Esophagus muscularis mucosa (tissue), 4 donors: Measurements from ENCODE around the gene NFATC1. TPM values are rescaled to one million over a fixed set of nuclear protein-coding genes. Genes with fewer than 3 reads are reported as not detected.

Source experiments
- DNase-seq: peaks from one replicate; pipeline ENCODE4 v3.0.0-alpha.2; 2017; ENCODE audit errors: extremely low spot score
- H3K27ac ChIP-seq, 4 donors: fragments of 200-600 bp; sonication (generic); replicated peaks in 1 of 4; 1 replicate in 3 of 4; 2 replicates in 1 of 4; pipeline ENCODE4 v1.5.1; 2016 to 2019; ENCODE audit warnings: mild to moderate bottlenecking in 1 of 4
- H3K27me3 ChIP-seq, 4 donors: fragments of 200-600 bp; sonication (generic); one replicate each; pipeline versions ENCODE4 v1.5.1 to v1.6.0; 2016 to 2019
- H3K36me3 ChIP-seq, 4 donors: fragments of 200-600 bp; sonication (generic); one replicate each; pipeline ENCODE4 v1.5.1; 2016 to 2019
- H3K4me1 ChIP-seq, 4 donors: fragments of 200-600 bp; sonication (generic); one replicate each; pipeline ENCODE4 v1.5.1; 2016 to 2019
- H3K4me3 ChIP-seq, 4 donors: fragments of 200-600 bp; sonication (generic); 1 replicate in 2 of 4; 2 replicates in 2 of 4; pipeline ENCODE4 v1.5.1; 2016 to 2019; ENCODE audit warnings: mild to moderate bottlenecking in 4 of 4, moderate library complexity in 1 of 4
- H3K9me3 ChIP-seq, 4 donors: fragments of 200-600 bp; sonication (generic); 1 replicate in 3 of 4; 2 replicates in 1 of 4; pipeline ENCODE4 v1.5.1; 2016 to 2019
- EP300 ChIP-seq: sonication (generic); formaldehyde crosslinking; IDR thresholded peaks from one replicate; pipeline ENCODE4 v1.6.1; 2017; ENCODE audit warnings: antibody characterized with exemption
- POLR2A ChIP-seq: fragments of 450-650 bp; IDR thresholded peaks from one replicate; pipeline ENCODE4 v1.6.1; 2017; ENCODE audit warnings: antibody characterized with exemption, moderate library complexity, mild to moderate bottlenecking, low read depth
- POLR2AphosphoS5 ChIP-seq, 2 donors: sonication (generic); formaldehyde crosslinking; IDR thresholded peaks; one replicate each; pipeline ENCODE4 v1.6.1; 2017; ENCODE audit warnings: antibody characterized with exemption in 2 of 2
- WGBS: methylation state at CpG from one replicate; pipeline ENCODE4 v1.1.5; 2018; 5-methylcytosine and 5-hydroxymethylcytosine counted together
- intact Hi-C: fragments of 100-400 bp; cut with DNase I; formaldehyde crosslinking; loops from one replicate; pipeline ENCODE4 v1.15.1; 2023
- total RNA-seq, 4 donors: library from RNA; depleted of rRNA; stranded (reverse); fragments of >200 nt; gene quantifications; one replicate each; pipeline versions ENCODE4 v1.1.0 to v1.2.1, GENCODE V29; 2016
- TF ChIP-seq, protein P1 (sequence below), 3 experiments: fragments of 200-600 bp in 2 of 3; fragments of 450-650 bp in 1 of 3; sonication (generic) in 2 of 3; IDR thresholded peaks; one replicate each; pipeline ENCODE4 v1.5.1; 2017 to 2019; ENCODE audit warnings: antibody characterized with exemption in 3 of 3, mild to moderate bottlenecking in 2 of 3, moderate library complexity in 1 of 3

Gene NFATC1
- total RNA-seq, 4 donors from 2014 or later: 15.0 to 22.0 (median 17.8) TPM

DNA sequence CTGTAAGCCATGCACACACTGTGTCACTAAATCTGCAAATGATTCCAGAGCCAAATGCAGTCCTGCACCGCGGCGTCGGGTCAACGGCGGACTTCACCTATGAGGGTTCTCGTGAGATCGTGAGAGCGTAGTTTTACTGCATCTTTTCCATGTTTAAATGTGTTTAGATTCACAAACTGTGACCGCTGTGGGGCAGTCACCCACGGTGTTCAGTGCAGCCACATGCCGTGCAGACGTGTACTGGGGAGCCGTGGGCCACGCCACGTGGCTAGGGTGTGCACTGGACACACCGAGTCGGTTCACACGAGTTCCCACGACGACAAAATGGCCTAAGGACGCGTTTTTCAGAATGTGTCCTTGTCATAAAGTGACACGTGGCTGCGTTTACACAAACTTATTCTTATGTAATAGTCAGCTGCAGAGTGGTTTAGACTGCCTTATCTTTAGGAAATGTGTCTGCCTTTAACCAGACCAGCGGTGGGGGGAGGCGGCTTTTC lies 34.1 kb downstream of the NFATC1 start:
- no peak overlapping the region for H3K4me3 ChIP-seq
- no peak overlapping the region for H3K27ac ChIP-seq
- TF ChIP-seq POLR2A (no peak), EP300 (no peak), POLR2AphosphoS5 (IDR thresholded peaks at IDR 0.05) (no peak)
- TF ChIP-seq, protein P1, sequence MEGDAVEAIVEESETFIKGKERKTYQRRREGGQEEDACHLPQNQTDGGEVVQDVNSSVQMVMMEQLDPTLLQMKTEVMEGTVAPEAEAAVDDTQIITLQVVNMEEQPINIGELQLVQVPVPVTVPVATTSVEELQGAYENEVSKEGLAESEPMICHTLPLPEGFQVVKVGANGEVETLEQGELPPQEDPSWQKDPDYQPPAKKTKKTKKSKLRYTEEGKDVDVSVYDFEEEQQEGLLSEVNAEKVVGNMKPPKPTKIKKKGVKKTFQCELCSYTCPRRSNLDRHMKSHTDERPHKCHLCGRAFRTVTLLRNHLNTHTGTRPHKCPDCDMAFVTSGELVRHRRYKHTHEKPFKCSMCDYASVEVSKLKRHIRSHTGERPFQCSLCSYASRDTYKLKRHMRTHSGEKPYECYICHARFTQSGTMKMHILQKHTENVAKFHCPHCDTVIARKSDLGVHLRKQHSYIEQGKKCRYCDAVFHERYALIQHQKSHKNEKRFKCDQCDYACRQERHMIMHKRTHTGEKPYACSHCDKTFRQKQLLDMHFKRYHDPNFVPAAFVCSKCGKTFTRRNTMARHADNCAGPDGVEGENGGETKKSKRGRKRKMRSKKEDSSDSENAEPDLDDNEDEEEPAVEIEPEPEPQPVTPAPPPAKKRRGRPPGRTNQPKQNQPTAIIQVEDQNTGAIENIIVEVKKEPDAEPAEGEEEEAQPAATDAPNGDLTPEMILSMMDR (IDR thresholded peaks at IDR 0.05): no peak
- H3K36me3 ChIP-seq: peaks cover 0 to 34% (median 26%) of the 10 kb centered on the region in 4 donors
- no peak for DNase-seq
- H3K27me3 ChIP-seq: no peaks in the 10 kb centered on the region
- peaks cover 0 to 18% (median 14%) of the 10 kb centered on the region in 4 donors for H3K4me1 ChIP-seq
- no peaks in the 10 kb centered on the region for H3K9me3 ChIP-seq
- 91% methylated on average over 27 of the region's 27 CpGs for WGBS
- intact Hi-C loops: no loop called here

DNA sequence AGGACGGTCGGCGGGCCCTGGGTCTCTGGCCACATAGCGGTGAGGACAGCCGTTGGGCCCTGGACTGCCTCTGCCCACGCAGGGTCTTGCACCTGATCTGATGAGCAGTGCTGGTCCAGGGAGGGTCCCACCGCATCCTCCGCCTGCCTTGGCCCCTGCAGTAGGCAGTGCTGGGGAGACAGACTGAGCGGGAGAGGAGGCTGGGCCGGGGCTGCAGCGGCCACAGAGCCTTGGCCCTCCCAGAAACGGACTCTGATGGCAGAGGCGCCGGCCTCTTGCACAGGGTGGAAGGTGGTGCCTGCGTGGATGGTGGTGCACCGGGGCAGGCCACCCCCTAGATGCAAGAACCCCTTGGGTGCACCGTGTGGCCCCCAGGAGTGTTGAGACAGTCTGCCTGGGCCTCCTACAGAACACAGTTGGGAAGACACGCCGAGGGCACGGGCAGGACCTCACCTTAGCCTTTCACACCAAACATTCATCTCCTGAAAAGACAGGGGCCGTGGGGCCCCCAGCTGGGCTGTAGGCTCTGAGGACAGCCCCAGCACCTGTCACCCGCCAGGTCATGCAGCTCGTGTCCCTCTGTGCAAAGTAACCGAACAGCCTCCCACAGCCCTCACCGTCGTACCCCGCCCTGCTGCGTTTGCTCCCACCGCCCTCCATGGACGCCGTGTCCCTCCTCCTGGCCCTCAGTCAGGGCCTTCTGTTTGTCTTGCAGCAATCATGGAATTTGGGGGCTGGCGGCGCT lies 36.8 kb downstream of the NFATC1 start:
- no peak for TF ChIP-seq POLR2A
- intact Hi-C loops: no loop called here
- Histone ChIP-seq H3K36me3 (peaks cover 0 to 41% (median 25%) of the 10 kb centered on the region in 4 donors), H3K27me3 (no peaks in the 10 kb centered on the region), H3K27ac (no peak overlapping the region), H3K9me3 (no peaks in the 10 kb centered on the region), H3K4me1 (peaks cover 0 to 5% (median 0%) of the 10 kb centered on the region in 4 donors), H3K4me3 (no peak overlapping the region)
- WGBS: 97% methylated on average over 21 of the region's 33 CpGs
- no peak for DNase-seq

DNA sequence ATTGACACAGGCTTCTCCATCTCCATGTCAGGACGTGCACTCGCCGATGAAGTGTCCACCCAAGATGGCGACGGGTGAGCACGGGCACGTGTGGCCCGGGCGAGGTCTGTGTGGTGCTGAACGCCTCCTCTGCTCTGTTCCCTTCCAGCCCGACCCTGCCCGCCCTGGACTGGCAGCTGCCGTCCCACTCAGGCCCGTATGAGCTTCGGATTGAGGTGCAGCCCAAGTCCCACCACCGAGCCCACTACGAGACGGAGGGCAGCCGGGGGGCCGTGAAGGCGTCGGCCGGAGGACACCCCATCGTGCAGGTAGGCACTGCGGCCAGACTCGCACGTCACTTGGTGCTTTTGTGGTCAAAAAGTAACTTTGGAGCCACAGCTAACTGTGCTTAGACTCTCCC lies 37.7 kb downstream of the NFATC1 start:
- TF ChIP-seq POLR2AphosphoS5 (IDR thresholded peaks at IDR 0.05): no peak
- no peak for TF ChIP-seq EP300
- no peak for TF ChIP-seq POLR2A
- TF ChIP-seq, protein P1 (IDR thresholded peaks at IDR 0.05): no peak
- intact Hi-C loops: no loop called here
- Histone ChIP-seq H3K36me3 (peaks cover 0 to 47% (median 31%) of the 10 kb centered on the region in 4 donors), H3K4me3 (no peak overlapping the region), H3K27ac (no peak overlapping the region), H3K9me3 (no peaks in the 10 kb centered on the region), H3K27me3 (no peaks in the 10 kb centered on the region), H3K4me1 (no peaks in the 10 kb centered on the region)
- 100% methylated on average over 12 of the region's 27 CpGs for WGBS
- no peak for DNase-seq

DNA sequence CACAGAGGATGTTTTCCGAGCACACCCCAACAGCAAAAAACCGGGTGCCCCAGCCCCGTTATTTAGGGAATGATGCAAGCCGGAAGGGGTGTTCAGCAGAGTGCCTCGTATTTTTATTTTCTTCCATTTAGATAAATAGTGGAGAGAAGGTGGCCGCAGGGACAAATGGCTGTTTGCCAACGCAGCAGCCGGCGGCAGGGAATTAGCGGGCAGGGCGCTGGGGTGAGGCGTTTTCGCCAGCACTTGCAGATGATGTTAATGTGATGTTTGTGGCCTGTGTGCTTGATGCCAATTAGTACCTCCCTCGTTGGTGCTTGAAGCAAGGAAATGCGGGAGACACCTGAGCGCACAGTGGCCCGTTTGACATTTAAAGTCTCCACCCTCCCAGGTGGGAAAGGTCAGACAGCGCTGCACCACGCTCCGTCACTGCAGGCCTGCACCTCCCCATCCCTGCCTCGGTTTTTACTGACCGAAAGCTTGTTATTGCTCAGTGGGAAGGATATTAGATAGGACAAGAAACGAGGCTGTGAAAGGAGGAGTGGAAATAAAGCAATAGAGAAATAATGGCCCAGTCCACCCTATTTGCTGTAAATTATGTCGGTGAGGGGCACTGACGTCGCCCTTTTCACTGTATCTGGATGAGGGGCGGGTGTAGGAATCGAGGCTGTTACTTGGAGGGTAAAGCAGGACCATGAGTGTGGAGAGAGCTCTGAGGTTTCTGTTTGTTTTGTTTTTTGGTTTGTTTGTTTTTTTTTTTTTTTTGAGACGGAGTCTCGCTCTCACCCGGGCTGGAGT lies 39.1 kb downstream of the NFATC1 start:
- Histone ChIP-seq H3K4me3 (no peak overlapping the region), H3K27me3 (no peaks in the 10 kb centered on the region), H3K27ac (no peak overlapping the region), H3K36me3 (peaks cover 0 to 52% (median 38%) of the 10 kb centered on the region in 4 donors), H3K9me3 (no peaks in the 10 kb centered on the region), H3K4me1 (no peaks in the 10 kb centered on the region)
- intact Hi-C loops: no loop called here
- WGBS: 94% methylated on average over 31 of the region's 31 CpGs
- TF ChIP-seq EP300: no peak
- no peak for TF ChIP-seq POLR2A
- TF ChIP-seq POLR2AphosphoS5 (IDR thresholded peaks at IDR 0.05): no peak
- TF ChIP-seq, protein P1 (IDR thresholded peaks at IDR 0.05): no peak
- DNase-seq: no peak
